C1 segment of cervical spinal cord (tissue), 14 donors: ENCODE measurements around the gene IFIT5.
"Not testable (repeated sequence)": the region's sequence is repeated elsewhere in the genome, so short reads cannot be mapped to it uniquely, and the experiment has no call there.

Experiments
- DNase-seq, 14 donors: peaks; one replicate each; lab custom pipeline; 2025; lab: John Stamatoyannopoulos, UW

Gene IFIT5

DNA sequence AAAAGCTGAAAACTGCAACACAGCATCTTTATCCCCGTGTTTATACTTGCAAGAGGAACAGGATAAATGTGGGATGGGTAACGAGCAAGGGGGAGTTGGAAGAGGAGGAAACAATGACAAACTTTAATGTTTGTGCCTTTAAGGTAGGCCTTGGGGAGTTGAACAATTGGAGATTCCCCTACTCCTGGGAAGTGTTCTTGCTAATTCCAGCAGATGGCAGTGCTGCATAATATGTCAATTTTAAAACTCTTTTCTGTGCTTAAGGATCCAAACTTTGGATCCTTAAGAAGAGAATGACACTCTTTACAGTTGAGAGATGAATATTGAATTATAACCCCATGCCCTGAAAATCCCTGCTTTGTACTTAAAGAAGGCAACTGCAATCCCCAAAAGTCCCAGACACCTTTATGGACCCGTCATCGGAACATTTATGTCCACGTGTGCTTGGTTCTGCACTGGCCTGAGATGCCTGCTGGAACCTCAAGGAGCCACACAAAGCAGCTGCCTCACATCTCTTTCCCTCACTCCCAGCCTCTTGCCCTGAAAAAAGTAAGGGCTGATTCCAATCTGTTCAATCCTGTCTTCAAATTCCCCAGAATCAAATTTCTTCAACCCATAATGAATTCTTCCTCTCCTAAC lies 12.0 kb downstream of the IFIT5 start:
- DNase-seq = peak in 2 of 14 donors; percentile 4 to 10

DNA sequence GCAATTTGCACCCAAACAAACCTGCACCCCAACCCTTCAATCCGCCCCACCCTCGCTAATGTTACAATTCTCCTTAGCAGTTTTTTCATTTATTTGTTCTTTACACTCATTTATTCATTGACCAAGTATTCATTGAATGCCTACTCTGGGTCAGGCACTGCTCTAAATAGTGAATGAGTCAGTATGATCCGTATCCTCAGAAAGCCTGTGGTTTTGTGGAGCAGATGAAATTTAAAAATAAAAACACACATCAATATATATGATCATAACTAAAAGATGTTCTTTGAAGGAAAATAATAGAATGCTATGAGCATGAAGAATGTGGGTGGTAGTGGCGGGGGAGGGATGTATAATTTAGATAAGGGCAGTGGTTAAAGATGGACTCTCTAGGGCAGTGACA lies 13.3 kb downstream of the IFIT5 start:
- no peak for DNase-seq

DNA sequence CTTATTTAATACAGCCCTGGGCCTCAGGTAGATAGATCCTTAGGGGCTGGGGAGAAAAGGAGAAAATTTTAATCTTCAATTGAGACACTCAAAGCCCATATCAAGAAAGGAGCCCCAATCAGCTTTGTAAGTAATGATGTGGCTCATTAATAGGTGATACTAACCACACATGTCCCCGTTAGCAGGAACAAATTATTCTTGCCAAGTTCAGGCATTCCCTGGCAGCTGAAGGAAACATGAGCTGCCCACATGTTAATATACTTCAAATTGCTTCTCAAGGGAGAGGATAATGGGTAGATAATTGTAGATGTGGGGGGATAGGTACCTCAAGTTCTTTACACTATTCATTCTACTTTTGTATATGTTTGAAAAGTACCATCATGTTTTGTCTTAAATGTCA lies 14.5 kb downstream of the IFIT5 start:
- DNase-seq = no peak

DNA sequence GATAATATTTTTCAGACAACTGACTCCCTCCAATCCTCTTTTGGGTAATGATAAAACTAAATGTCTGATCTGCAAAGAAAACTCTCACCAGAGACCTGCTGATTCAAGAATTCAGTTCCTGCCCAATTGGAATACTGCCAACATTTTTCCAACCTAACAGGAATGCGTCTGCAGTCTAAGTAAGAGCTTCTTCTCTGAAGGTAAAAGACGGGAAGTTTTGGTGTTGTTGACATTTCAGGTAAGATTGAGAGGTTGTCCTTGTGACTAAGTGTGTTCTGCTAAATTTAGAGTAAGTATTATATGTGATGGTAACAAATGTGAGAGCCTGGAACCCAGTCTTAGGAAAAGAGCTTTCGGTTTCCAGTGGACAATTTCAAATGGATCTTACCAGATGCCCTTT lies 17.6 kb downstream of the IFIT5 start:
- DNase-seq = no peak

DNA sequence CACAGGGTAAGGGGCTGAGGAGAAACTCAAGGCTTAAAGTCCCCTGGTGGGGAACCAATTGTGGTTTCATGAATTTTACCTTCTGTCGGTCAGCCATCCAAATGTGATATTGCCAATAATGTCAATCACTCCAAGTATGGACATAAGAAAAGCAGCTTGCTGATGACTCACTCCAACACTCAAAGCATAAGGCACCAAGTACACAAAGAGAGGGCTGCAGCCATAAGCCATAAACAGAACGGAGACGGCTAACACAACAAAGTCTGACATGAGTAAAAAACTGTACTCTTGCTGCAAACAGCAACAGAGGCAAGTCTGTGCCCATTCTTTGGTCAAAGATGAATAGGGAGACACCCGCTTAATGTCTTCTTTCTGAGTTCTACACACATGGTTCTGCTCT lies 24.2 kb downstream of the IFIT5 start:
- no peak for DNase-seq

DNA sequence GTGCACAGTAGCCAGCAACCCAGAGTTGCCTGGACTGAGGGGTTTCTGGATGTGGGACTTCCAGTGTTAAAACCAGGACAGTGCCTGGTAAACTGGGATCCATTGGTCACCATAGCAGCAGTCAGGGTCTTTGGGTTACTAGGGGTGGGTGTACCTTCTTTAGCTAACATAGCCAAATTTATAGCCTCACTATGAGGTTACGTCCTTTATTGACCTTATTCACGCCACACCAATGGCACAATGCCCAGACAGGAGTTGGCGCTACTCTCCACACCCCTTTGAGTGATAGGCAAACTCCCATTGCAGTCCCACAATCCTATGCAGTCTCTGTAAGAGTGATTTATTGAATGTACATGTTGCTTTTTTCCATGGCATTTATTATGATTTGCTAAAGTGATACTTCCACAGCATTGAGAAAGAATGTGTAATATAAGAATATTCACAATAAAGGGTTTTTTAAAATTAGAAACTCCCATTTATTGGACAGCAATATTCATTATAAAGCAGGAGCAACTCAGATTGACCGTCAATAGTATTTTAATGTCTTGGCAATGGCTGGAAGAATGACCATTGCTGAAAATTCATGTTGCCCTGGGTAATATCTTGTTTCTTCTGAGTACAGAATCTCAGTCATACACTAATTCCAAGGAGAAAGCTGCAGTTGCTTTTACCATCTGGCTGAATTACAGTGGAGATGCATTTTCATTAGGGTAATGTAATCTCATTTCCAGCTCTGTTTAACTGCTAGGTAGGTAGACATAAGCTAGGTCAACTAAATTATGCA lies 26.1 kb downstream of the IFIT5 start:
- DNase-seq = no peak

DNA sequence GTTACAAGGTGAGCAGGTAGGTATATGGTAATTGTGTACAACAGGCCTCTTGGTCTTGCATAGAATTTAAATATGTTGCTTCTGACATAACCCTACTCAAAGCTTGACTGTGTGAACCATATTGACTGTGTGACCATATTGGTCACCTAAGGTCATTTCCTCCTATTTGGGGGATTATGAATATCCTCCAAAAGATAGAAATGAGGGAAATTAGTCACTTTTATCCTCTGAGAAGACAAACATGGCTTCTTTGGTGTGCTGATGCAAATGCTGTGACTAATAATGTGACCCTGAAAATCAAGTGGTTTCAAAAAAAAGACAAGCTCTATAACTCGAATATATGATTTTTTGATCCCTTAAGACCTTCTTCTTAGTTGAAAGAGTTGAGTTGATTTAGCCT lies 27.9 kb downstream of the IFIT5 start:
- DNase-seq = no peak

DNA sequence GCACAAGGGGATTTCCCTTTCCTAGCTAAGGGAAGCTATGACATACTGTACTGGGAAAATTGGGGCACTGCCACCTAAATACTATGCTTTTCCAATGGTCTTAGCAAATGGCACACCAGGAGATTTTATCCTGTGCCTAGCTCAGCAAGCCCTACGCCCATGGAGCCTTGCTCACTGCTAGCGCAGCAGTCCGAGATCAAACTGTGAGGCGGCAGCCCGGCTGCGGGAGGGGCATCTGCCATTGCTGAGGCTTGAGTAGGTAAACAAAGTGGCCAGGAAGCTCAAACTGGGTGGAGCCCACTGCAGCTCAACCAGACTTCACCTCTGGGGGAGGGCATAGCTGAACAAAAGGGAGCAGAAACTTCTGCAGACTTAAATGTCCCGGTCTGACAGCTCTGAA lies 30.5 kb downstream of the IFIT5 start:
- DNase-seq = not testable (repeated sequence)

DNA sequence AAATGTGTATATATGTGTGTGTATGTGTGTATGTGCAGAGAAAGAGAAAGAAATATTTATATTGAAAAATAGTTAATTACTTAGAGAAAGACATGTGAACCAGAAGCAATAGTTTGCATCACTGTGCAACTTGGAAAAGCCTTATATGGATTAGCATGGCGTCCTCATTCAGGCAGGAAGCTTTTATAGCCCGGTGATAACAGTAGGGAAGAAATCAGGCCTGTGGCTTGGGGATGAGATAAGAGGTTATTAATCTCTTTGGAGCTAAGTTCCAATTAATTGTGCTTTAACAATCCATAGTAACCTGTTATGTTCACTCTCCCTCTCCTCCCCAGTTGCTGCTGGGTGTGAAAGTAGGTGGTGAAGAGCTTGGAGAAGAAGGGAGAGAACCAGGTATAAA lies 36.5 kb downstream of the IFIT5 start:
- DNase-seq = no peak

DNA sequence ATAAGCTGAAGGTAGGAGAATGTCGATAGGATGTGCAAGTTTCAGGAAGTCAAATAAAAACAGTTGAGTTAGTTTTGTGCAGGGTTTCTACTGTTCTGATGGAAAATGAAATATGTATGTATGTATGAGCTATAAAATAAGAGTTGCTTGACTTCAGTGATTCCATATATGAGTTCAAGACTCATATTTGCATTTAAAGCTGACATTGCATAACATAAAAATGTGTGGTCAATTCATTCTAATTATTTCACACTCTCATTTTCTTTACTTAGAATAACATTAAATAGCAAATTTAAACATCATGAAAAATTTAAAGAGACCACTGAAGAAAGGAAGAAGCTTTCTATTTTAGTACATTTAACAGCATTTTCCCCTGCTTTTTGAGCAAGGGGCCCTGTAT lies 37.8 kb downstream of the IFIT5 start:
- no peak for DNase-seq

DNA sequence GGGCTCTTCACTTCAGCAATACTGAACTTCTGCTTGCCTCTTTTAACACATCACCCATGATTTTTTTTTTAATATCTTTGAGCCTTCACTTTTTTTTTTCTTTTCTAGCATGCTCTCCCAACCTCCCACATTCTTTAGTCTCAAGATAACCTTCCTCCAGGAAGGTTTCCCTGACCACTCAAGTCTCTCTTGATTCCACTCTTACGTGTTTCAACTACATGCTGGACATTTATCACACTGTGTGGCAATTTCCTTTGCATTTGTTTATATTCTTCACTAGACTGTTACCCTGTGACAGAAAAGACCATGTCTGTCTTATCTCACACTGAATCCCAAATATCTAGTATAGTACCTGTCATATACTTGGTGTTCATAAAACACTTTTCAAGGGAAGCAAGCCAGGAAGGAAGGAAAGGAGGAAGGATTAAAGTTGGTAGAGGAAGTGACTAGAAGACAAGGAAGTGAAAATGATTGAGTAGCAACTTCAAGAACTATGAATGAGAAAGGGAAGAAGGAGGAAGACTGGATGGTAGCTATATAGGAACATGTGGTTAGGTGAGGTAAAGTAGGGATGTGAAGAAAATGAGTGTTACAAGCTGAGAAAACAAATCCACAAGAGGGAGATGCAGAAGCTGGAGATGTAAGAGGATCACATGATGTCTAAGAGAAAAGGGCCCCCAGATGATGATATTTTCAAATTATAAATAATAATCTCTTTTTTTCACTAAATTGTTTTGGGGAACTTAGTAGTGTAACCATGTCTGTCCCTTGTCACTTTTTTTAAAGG lies 40.4 kb downstream of the IFIT5 start:
- no peak for DNase-seq

DNA sequence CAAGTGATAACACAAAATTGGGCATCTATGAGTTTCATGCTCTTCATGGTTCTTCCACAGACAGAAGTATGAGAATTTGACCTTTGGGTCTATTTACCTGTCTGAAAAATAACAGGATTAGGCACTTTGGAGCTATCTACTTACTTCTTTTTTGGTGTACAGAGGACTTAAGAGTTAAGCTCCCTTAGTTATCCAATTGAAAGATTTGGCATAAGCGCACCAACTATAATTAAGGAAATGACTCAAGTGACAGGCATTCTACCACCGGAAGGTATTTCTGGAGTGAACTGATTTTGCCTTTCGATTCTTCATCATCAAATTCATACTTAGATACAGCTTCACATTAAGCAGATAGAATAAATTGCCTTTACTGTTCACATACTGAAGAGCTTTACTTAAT lies 43.9 kb downstream of the IFIT5 start:
- no peak for DNase-seq

DNA sequence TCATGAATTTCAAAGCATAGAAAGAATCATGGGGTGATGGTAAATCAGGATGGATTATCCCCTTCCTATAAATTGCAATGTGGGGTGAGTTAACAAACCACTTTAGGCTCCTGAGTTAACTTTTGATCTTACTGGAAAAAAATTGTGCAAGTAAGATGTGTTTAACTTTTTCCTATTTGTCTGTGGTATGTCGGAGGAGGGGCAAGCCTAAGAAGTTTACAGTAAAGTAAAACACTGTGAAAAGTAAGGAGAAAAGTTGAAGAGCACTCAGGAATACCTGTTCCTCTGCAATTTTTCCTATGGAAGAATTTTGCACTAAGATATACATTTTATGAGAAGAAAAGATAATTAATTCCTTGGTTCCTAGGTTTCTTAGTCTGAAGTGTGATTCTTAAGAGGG lies 44.4 kb downstream of the IFIT5 start:
- DNase-seq = no peak

DNA sequence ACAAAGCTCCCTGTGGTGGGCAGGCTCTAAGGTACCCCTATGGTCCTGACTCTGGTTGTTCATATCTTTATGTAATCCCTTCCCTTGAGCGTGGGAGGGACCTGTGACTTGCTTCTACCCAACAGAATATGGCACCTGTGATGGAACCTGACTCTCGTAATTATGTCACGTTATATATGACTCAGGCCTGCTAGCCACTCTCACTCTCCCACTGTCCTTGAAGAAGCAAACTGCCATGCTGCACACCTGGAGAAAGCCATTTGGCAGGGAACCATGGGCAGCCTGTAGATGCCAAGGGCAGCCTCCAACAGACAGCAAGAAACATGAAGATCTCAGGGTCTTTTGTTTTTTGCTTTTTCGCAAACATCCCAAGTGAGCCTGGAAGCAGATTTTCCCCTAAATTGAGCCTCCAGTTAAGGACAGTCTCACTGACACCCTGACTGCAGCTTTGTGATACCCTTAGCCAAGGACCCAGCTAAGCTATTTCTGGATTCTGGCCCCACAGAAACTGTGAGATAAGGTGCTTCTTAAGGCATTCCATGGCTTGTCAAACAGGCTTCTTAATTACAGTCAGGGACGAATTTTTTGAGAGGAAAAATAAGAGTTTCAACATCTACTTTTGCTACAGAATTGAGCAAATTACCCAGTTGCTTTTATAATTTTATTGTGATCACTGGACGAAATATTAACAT lies 49.6 kb downstream of the IFIT5 start:
- DNase-seq = no peak

DNA sequence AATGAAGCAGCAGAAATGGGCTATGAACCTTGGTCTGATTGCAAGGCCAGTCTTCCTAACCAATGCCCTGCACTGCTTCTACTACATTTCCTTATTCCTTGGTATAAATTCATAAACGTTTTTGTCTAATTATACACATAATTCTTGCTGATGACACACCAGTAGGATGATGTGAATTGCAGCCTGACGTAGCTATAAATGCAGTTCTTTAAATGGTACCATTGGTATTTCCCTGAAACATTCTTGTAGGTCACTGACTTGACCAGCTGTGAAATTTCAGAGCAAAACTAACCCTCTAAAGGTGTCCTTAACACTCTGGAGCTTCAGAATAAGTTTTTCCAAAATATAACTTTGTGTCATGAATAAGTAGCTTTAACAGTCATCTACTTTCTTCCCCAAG lies 50.8 kb downstream of the IFIT5 start:
- no peak for DNase-seq

DNA sequence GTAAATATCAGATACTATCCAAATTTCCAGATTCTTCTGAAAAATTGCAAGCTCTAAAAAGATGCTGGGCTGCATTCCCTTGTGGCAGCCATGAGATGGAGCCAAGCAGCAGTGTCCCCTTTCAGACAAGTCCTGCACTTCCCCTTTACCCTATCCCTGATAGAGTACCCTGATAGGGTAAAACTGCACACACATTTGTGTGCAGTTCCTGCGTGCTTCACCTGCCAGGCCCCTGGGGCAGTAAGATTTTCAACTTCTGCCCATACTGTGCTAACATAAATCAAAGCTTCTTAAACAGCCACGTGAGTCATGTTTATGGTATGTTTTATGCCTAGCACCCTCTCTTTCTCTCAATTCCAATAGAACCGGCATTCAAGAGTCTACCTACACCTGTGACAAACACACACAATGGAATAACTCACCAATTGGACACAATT lies 52.2 kb downstream of the IFIT5 start:
- no peak for DNase-seq

DNA sequence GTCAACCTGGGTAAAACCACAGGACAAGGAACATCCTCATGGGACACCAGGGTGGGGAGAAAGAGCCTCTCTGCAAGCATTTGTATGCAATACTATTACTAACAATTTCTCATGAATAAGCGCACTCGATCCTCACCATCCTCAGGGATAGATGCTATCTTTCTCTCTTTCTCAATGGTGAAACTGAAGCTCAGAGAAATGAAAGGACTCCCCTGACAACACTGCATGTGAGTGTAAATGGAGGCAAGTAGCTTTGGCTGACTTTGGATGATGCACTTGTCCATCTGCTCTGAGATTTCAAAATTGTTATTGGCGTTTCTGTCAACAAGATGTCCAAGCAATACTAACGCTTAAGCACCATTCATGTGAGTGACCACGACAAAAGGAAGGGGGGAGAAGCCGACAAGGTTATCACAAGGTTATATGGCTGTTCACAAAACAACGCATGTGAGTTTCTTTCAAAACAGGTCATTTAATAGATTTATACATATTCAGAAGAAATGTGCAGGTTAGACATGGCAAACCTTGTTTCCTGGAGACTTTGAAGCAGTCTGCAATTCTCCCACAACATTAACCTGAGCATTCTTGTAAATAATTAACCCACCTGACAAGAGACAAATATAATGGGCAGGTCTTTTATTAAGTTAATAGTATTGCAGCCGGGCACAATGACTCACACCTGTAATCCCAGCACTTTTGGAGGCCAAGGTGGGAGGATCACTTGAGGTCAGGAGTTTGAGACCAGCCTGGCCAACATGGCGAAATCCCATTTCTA lies 54.0 kb downstream of the IFIT5 start:
- no peak for DNase-seq

DNA sequence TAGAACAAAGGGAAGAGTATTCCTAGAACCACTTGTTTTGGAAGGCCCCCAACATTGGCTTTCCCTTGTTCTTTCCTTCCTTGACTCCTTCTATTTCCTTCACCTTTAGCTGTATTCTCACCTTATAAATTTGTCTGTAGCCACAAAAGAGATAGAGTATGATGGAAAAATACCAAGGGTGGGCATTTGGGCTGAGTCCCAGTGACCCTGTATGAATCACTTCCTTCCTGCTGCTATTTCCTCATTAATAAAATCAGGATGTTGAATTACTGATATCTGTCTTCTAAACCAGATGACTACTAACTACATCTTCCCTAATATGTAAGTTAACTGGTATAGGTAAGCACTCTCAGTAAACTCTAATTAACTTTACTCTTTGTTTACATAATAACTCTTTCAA lies 55.1 kb downstream of the IFIT5 start:
- no peak for DNase-seq
